ENCODE results near the gene ELAC2.

ELAC2 gene, protein sequence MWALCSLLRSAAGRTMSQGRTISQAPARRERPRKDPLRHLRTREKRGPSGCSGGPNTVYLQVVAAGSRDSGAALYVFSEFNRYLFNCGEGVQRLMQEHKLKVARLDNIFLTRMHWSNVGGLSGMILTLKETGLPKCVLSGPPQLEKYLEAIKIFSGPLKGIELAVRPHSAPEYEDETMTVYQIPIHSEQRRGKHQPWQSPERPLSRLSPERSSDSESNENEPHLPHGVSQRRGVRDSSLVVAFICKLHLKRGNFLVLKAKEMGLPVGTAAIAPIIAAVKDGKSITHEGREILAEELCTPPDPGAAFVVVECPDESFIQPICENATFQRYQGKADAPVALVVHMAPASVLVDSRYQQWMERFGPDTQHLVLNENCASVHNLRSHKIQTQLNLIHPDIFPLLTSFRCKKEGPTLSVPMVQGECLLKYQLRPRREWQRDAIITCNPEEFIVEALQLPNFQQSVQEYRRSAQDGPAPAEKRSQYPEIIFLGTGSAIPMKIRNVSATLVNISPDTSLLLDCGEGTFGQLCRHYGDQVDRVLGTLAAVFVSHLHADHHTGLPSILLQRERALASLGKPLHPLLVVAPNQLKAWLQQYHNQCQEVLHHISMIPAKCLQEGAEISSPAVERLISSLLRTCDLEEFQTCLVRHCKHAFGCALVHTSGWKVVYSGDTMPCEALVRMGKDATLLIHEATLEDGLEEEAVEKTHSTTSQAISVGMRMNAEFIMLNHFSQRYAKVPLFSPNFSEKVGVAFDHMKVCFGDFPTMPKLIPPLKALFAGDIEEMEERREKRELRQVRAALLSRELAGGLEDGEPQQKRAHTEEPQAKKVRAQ

DNA sequence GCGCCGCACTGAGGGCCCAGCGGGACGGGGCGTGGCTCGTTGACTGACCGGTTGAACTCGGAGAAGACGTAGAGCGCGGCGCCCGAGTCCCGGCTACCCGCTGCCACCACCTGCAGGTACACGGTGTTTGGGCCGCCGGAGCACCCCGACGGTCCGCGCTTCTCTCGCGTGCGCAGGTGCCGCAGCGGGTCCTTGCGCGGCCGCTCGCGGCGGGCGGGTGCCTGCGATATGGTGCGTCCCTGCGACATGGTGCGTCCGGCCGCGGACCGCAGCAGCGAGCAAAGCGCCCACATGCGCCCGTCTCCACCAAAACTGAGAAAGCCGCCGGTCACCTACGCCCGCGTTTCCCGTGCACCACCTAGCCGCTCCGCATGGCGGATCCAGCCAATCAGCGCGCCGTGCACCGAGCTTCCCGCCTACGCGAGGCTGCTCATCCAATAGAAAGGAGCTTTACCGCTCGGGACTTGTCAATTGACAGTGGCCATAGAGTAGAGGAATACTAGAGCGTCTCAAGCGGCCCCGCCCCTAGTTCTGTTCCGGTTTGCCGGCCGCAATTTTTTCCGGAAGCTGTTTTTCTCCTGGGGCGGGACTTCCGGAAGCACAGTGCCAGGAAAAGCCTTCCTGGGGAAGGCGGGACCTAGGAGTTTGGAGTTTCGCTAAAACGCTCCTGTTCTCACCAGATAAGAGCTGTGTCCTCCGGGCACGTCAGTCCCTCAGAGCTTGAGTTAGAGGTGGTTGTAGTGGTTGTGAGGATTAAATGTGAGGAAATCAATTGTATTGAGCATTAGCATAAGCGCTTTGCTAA lies at the start of gene ELAC2:
ELAC2 (minus strand) TSS at position 373 of the 805 bp plus-strand sequence; CDS start at position 293, 80 bp downstream.
- peak within 1 kb of the TSS; percentile 86 for H3K27ac ChIP-seq
- peak; percentile 97 for DNase-seq (ENCODE audit: low read depth, low spot score)

DNA sequence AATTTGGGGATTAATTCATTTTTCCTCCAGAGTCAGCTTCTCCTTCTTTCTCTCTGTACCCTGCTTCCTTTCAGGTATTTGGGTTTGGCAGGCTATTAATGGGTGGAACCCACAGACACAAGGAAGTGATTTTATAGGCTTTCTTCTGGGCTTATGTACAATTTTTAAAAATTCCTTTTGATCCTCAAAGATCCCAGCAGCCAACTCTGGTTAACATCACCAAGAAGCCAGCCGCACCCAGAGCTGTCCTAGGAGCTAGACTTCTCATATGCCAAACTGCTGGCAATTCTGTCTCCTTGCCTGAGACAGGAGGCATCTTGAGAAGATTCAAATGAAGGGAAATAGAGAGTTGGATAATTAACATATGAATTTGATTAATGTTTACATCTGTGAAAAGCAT lies 47.2 kb upstream of the ELAC2 start:
- DNase-seq (ENCODE audit: low read depth, low spot score) = no peak
- H3K27ac ChIP-seq = no peak overlapping the region

DNA sequence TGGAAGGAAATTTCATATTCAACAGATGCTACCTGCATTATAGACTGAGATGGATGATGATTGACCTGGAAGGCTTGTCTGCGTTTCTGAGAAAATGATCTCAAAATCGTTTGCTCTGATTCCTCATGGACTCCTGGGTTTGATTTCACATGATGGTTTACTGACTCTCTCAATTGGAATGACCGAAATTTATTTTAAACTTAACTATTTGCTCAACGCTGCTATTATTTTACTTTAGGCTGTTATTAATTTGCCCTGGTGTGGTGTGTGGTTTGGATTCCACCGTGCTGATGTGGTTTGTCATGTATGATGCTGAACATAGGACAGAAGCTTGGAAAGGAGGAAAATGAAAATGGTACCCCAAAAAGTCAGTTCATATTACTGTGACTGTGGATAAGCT lies 37.3 kb upstream of the ELAC2 start:
- no peak for DNase-seq (ENCODE audit: low read depth, low spot score)
- no peak overlapping the region for H3K27ac ChIP-seq

DNA sequence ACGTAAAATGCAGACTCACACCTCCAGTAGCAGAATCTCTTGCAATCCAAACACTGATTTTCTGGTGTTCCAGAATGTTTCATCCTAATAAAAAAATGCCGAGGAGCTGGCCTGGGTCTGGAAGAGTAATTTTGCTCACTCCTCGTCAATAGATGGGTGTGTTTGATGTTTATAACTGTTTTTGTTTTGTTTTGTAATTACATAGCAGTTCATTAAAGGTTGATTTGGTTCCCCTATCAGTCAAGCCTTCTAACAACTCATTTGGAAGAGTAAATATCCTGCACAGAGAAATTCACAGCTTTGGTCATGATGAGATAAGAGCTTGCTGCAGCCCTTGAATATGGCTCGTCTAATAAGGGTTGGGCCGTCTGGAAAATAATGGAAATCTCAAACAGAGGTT lies 36.8 kb upstream of the ELAC2 start:
- DNase-seq (ENCODE audit: low read depth, low spot score) = no peak

DNA sequence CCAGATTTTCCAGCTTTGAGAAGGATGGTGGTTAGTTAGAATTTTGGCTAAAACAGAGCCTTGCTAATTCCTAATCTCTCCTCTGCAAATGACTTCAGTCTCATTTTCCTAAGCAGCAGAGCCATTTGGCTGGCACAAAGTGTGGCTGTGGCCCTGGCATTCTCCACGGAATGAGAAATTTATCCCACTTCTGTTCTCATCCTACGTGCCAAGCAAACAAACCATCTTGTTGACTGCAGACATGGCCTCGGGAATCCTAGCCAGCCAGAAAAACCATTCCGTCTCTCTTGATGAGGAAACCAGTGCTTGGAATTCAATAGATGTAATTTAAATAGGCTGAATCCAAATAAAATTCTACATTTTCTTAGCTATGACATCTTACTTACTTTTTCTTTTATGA lies 34.1 kb upstream of the ELAC2 start:
- no peak for DNase-seq (ENCODE audit: low read depth, low spot score)
- no peak overlapping the region for H3K27ac ChIP-seq

More for the DNA sequence above, 36.8 kb upstream of the ELAC2 start:
- H3K27ac ChIP-seq = no peak overlapping the region

DNA sequence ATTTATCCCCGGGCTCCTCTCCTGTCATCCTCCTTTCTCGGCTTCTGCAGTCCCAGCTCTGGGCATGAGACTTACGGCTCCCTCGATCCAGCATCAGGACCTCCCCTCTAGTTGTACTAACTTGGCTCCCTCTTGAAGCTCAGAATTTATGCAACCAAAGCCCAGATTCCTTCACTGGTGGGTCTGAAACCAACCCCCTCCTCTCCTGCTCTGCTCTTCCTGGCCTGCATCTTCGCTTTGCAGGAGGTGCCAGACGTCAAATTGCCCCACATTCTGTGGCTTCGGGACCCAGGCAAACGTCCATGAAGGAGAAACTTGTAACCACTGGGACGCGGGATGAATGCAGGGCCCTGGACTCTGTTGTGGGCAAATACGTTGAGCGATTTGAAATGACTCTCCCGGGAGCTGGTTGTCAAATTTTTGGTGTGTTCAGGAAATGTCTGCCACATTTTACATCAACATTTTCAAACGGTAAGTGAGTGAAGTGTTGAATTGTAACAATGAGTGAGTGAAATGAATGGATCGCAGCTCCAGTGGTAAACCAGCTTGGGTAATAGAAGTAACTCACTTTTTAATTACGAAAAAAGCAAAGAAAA lies 29.3 kb upstream of the ELAC2 start:
- no peak for DNase-seq (ENCODE audit: low read depth, low spot score)
- no peak overlapping the region for H3K27ac ChIP-seq

DNA sequence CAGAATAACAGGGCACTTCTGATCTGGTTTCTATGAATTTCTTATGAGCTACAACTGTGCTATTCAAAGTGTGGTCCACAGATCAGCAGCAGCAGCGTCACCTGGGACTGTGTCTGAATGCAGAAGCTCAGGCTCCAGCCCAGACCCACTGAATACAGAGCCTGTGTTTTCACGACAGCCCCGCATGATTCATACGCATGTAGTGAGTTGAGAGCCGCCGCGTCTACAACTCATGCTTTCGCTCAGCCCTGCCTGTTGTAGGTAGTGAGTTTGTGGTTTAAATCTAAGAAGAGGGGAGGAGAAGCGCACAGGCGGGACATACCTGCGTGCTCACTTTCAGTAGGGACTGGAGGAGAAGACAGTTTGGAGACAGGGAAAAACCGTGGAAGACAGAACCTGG lies 28.5 kb upstream of the ELAC2 start:
- no peak overlapping the region for H3K27ac ChIP-seq
- no peak for DNase-seq (ENCODE audit: low read depth, low spot score)

DNA sequence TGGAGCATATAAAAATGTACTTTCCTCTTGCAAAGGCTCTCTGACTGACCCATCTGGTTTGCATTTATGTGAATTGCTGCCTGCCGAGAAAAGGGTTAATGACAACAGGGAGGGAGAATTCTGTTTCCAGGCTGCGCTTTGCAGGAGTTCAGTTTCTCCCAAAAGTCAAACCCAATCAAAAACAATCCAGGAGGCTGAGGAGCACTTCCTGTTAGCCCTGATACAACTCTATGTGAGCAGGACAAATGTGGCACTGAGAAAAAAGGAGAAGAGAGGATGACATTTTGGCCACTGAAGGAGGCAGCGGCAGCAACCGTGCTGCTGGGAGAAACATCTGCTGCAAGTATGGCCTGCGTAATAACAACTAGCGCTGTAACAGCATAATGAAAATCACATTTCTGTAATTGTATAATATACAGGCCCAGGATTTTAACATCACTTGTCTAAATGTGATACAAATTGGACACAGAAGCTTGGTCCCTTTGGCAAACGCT lies 26.8 kb upstream of the ELAC2 start:
- no peak overlapping the region for H3K27ac ChIP-seq
- DNase-seq (ENCODE audit: low read depth, low spot score) = no peak

DNA sequence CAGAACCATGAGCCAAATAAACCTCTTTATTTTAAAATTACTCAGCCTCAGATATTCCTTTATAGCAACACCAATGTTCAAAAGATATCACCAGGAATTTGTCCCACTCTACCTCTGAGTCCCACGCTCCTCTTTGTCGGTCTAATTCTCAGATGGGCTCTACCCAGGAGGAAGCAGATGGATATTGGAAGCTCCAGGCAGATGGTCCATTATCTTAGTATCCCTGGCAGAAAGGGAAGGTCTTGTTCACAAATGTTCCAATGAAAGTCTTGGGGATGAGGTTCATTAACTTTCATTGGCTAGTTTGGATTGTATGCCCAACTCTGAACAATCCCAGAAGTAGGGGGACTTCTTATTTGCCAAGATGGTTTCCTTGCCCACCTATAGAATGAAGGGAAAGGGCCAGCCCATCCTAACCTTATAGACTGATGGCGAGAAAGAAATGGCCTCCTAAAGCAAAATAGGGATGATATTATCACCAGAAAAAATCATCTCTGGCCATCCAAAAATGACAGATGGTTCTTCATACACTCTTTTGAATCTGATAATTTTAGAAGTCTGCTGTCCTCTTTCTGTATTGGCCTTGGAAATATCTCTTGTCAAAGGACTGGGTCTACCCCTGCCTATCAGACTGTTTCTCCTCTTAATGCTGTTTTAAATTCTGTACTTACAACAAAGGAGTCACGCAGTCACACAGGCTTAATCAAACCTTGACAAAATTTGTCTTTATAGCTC lies 21.3 kb upstream of the ELAC2 start:
- no peak for DNase-seq (ENCODE audit: low read depth, low spot score)

DNA sequence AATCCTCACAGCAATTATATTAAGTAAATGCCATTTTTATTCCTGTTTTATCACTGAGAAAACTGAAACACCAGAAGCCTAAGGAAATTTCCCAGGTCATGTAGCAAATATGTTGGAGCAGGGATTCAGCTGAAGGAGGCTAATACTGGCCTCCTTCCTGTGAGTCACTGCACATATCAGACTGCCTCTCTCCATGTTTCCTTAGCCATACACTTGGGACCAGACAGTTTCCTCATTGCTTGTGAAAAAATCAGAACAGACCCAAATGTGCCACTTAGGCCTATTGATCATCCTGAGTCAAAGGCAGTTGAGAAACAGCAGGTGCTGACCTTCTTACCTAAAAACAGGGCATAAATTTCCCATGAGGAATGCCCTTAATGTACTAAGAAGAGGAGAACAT lies 18.9 kb upstream of the ELAC2 start:
- H3K27ac ChIP-seq = no peak overlapping the region
- DNase-seq (ENCODE audit: low read depth, low spot score) = no peak

More for the DNA sequence above, 21.3 kb upstream of the ELAC2 start:
- H3K27ac ChIP-seq = no peak overlapping the region

DNA sequence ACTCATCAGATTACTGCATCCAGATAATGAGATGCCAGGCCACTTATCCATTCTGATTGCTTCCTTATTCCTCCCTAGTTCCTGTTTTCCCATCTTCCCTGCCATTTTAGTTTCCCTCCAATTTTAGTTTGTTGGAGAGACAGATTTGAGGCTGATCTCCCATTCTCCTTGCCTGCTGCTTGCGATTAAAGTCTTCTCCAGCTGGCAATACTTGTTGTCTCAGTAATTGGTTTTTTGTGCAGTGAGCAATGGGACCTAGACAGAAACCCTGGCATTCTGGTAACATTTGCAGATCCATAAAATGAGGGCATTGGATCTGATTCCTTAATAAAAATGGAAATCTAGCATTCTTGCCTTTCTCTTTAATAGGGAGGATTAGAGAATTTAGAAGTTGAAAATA lies 17.6 kb upstream of the ELAC2 start:
- DNase-seq (ENCODE audit: low read depth, low spot score) = no peak
- H3K27ac ChIP-seq = no peak overlapping the region

DNA sequence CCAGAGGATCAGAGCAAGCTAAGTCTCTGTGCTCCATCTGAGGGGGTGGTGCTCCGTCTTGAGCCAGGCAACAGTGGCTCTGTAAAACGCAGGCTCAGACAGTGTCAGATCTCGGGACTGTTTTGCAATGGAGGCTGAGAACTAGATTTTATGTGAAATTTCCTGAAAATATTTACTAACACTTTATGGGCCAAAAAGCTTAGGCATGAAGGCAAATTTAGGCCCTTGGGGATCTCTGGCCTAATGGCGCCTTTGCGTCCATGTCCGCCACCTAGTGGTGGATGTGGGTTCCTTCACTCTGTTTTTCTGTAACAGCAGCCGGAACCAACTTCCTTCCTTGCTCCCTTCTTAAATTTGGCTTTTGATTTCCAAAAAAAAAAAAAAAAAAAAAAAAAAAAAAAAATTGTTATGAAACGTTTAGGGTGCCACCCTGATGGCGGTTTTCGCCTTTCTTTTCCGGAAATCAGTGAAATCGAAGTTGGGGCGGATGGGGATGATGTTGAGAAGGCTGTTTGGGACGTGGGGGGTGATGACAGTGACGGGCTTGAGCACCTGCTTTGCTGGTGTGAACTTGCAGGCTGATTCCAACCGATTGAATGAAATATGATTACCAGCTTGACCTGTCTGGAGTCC lies 14.0 kb upstream of the ELAC2 start:
- no peak overlapping the region for H3K27ac ChIP-seq
- no peak for DNase-seq (ENCODE audit: low read depth, low spot score)

DNA sequence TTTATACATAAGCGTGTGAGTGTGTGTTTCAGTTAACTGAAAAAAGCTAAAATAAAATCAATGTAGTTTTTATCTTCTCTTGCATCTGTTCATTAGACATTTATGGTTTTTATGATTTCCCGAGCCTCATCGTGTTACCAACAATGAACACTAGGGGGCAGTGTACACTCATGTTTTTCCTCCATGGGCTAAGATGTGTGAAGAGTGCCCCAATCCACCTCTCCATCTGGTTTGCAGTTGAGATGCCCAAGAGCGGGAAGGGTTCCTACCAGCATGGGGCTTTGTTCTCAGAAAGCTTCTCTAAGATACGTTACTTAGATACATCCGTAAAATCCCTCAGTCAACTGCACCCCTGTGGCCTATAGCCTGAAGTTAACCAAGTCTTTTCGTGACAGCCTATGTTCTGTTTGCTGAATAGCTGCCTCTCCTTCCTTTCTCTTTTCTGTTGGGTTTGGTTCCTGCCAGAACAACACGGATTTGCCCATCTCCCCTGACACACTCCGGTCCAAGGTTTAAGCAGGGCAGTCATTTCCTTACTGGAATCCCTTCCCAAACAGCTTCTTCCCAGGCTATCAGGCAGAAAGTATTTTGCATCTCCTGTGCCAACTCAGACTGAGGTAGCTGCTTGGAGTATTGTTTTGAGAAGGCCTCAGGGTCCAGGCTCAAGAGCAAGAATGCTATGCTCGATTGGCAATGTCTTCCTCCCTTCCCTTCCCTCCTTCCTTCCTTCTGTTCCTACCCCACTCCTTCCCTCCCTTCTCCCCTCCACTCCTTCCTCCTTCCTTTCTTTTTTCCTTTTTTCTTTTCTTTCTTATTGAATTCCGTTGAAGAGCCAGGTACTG lies 12.9 kb upstream of the ELAC2 start:
- no peak overlapping the region for H3K27ac ChIP-seq
- DNase-seq (ENCODE audit: low read depth, low spot score) = no peak

DNA sequence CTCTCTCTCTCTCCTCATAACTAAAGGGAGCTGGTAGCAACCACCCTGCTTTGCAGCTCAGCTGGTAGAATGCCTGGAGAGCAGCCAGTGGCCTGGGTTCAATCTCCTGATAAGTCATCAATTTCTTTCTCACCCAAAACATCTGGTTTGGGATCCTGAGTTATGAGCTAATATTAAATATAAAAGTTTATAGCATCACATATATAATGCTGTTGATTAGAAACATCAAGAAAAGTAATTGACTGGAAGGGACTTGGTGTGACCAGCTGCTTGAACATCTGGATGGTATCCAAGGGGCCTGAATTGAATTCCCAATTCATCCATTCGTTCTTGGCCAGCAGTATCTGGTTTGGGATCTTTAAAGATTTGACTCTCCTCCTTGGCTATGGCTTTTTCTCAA lies 12.2 kb upstream of the ELAC2 start:
- no peak overlapping the region for H3K27ac ChIP-seq
- no peak for DNase-seq (ENCODE audit: low read depth, low spot score)

DNA sequence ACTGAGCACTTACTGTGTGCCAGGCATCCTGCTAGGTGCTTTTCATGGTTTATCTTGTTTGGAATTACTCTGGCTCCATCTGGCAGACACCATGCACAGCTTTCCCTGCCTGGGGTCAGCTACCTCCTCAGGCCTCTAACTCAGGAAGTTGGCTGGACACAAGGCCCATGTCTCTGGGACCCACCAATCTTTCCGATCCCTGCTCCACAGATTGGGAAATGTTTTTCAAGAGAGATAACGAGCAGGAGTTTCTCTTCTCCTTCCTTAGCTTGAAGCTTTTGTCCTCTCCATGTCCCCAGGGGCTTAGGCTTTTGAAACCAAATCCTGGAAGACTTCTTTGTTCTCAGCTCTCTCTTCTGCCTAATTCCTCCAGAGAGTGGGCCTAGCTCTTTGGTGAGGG lies 11.5 kb upstream of the ELAC2 start:
- DNase-seq (ENCODE audit: low read depth, low spot score) = no peak
- no peak overlapping the region for H3K27ac ChIP-seq

DNA sequence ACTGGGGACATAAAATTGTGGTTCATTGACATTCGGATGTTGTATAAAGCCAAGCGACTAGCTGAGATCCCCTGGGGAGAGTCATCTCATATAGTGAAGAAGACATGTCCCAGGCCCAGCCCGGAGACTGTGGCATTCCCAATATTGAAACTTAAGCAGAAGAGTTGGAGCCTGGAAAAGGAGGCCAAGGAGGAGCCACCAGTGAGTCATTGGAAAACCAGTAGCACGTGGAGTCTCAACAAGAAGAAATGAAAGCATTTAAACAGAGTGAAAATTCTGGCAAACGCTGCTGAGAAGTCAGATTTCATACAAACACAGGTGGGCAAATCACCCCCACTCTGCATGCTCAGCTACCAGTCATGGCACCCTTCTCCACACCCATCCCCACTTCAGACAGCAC lies 9.4 kb upstream of the ELAC2 start:
- no peak overlapping the region for H3K27ac ChIP-seq
- DNase-seq (ENCODE audit: low read depth, low spot score) = no peak

DNA sequence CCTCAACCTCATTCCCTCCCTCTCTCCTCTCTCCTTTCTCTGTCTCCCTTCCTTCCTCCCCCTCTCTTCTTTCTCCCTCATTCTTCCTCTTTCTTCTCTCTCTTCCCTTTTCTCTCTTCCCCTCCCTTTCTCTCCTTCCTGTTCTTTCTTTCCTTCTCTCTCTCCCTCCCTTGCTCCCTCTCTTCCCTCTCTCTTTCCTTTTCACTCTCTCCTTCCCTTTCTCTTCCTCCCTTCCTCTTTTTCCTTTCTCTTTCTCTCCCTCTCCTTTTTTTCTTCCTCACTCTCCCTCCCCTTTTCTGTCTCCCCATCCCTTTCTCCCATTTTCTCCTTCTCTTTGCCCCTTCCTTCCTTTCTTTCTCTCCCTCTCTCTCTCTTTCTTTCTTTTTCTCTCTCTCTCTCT lies 7.9 kb upstream of the ELAC2 start:
- no peak overlapping the region for H3K27ac ChIP-seq

DNA sequence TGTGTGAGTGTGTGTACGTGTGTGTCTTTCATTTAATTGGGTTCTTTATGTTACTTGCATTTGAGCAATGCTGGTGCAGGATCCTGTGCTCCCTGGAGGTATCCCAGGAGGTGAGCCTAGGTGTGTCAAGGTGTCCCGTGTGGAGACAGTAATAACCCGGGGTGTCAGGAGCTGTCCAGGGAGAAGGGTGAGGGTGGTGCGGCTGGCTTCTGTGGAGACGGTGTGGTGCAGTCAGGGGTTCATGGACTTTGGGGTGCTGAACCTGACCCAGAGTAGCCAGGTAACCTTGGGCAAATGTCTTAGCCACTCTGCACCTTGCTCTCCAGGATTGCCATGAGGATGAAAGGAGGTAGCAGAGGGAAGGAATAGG lies 7.4 kb upstream of the ELAC2 start:
- H3K27ac ChIP-seq = no peak overlapping the region
- no peak for DNase-seq (ENCODE audit: low read depth, low spot score)

More for the DNA sequence above, 7.9 kb upstream of the ELAC2 start:
- DNase-seq (ENCODE audit: low read depth, low spot score) = no peak
